Stimulated activated naive CD8-positive, alpha-beta T cell treated with anti-CD3 and anti-CD28 coated beads, Interleukin-15, Interleukin-2, amounts not matched to agents 100 ng/mL and 50 ng/mL, for 24 hours (primary cell): ENCODE data around the gene WWOX.

Experiments used
- H3K27ac Mint-ChIP-seq: one replicate; pipeline ENCODE4 v1.8.0; 2021; ENCODE audit warnings: mild to moderate bottlenecking, mixed read lengths
- H3K27me3 Mint-ChIP-seq: one replicate; pipeline ENCODE4 v1.8.0; 2021; ENCODE audit warnings: mixed read lengths
- H3K36me3 Mint-ChIP-seq: one replicate; pipeline ENCODE4 v1.8.0; 2021; ENCODE audit warnings: low read depth, mixed read lengths
- H3K4me1 Mint-ChIP-seq: one replicate; pipeline ENCODE4 v1.8.0; 2021; ENCODE audit warnings: low read depth, mixed read lengths
- H3K4me3 Mint-ChIP-seq: one replicate; pipeline ENCODE4 v1.8.0; 2021; ENCODE audit warnings: mild to moderate bottlenecking, mixed read lengths
- H3K9me3 Mint-ChIP-seq: one replicate; pipeline ENCODE4 v1.8.0; 2021; ENCODE audit warnings: mixed read lengths

WWOX gene

GRCh38 chr16:78235876-78236275 is 136.4 kb downstream of the WWOX start:
- H3K27me3 Mint-ChIP-seq, result no peaks in the 10 kb centered on the region
- H3K9me3 Mint-ChIP-seq, result no peaks in the 10 kb centered on the region
- peaks cover 6% of the 10 kb centered on the region for H3K36me3 Mint-ChIP-seq
- peaks cover 4% of the 10 kb centered on the region for H3K4me1 Mint-ChIP-seq
- H3K27ac Mint-ChIP-seq, result no peak overlapping the region
- H3K4me3 Mint-ChIP-seq, result no peak overlapping the region

GRCh38 chr16:78237841-78238240 is 138.4 kb downstream of the WWOX start:
- no peaks in the 10 kb centered on the region for H3K9me3 Mint-ChIP-seq
- peaks cover 4% of the 10 kb centered on the region for H3K4me1 Mint-ChIP-seq
- peaks cover 11% of the 10 kb centered on the region for H3K36me3 Mint-ChIP-seq
- H3K4me3 Mint-ChIP-seq, result no peak overlapping the region
- H3K27me3 Mint-ChIP-seq, result no peaks in the 10 kb centered on the region
- H3K27ac Mint-ChIP-seq, result no peak overlapping the region

- Mint-ChIP-seq H3K4me3 (no peak overlapping the region), H3K27ac (no peak overlapping the region), H3K9me3 (no peaks in the 10 kb centered on the region), H3K36me3 (peaks cover 11% of the 10 kb centered on the region), H3K27me3 (no peaks in the 10 kb centered on the region), H3K4me1 (no peaks in the 10 kb centered on the region)
These were observed 141.2 kb downstream of the WWOX start for GRCh38 chr16:78240459-78241222.

- no peaks in the 10 kb centered on the region for H3K9me3 Mint-ChIP-seq
- H3K36me3 Mint-ChIP-seq, result peaks cover 11% of the 10 kb centered on the region
- H3K4me3 Mint-ChIP-seq, result no peak overlapping the region
- H3K27ac Mint-ChIP-seq, result no peak overlapping the region
- H3K27me3 Mint-ChIP-seq, result no peaks in the 10 kb centered on the region
- H3K4me1 Mint-ChIP-seq, result no peaks in the 10 kb centered on the region
These were observed 142.8 kb downstream of the WWOX start for GRCh38 chr16:78242239-78242630.

GRCh38 chr16:78244131-78244895 is 144.9 kb downstream of the WWOX start:
- H3K4me1 Mint-ChIP-seq, result no peaks in the 10 kb centered on the region
- no peak overlapping the region for H3K27ac Mint-ChIP-seq
- H3K36me3 Mint-ChIP-seq, result peaks cover 10% of the 10 kb centered on the region
- H3K9me3 Mint-ChIP-seq, result no peaks in the 10 kb centered on the region
- H3K4me3 Mint-ChIP-seq, result no peak overlapping the region
- H3K27me3 Mint-ChIP-seq, result no peaks in the 10 kb centered on the region

GRCh38 chr16:78246559-78246958 is 147.1 kb downstream of the WWOX start:
- Mint-ChIP-seq H3K9me3 (no peaks in the 10 kb centered on the region), H3K4me1 (no peaks in the 10 kb centered on the region), H3K4me3 (no peak overlapping the region), H3K36me3 (peaks cover 4% of the 10 kb centered on the region), H3K27ac (no peak overlapping the region), H3K27me3 (no peaks in the 10 kb centered on the region)

GRCh38 chr16:78249056-78249455 is 149.6 kb downstream of the WWOX start:
- Mint-ChIP-seq H3K9me3 (no peaks in the 10 kb centered on the region), H3K4me1 (no peaks in the 10 kb centered on the region), H3K27ac (no peak overlapping the region), H3K4me3 (no peak overlapping the region), H3K27me3 (no peaks in the 10 kb centered on the region), H3K36me3 (peaks cover 4% of the 10 kb centered on the region)

- H3K36me3 Mint-ChIP-seq, result peaks cover 4% of the 10 kb centered on the region
These were observed 150.4 kb downstream of the WWOX start for GRCh38 chr16:78249832-78250231.

GRCh38 chr16:78251115-78251514 is 151.7 kb downstream of the WWOX start:
- Mint-ChIP-seq H3K27me3 (no peaks in the 10 kb centered on the region), H3K4me3 (no peak overlapping the region), H3K4me1 (no peaks in the 10 kb centered on the region), H3K9me3 (no peaks in the 10 kb centered on the region), H3K27ac (no peak overlapping the region), H3K36me3 (peaks cover 4% of the 10 kb centered on the region)

More at GRCh38 chr16:78249832-78250231, 150.4 kb downstream of the WWOX start:
- no peak overlapping the region for H3K4me3 Mint-ChIP-seq
- H3K27me3 Mint-ChIP-seq, result no peaks in the 10 kb centered on the region
- H3K9me3 Mint-ChIP-seq, result no peaks in the 10 kb centered on the region
- no peak overlapping the region for H3K27ac Mint-ChIP-seq
- no peaks in the 10 kb centered on the region for H3K4me1 Mint-ChIP-seq

- Mint-ChIP-seq H3K4me3 (no peak overlapping the region), H3K4me1 (no peaks in the 10 kb centered on the region)
These were observed 153.3 kb downstream of the WWOX start for GRCh38 chr16:78252757-78253156.

GRCh38 chr16:78254841-78255240 is 155.4 kb downstream of the WWOX start:
- Mint-ChIP-seq H3K27ac (no peak overlapping the region), H3K27me3 (no peaks in the 10 kb centered on the region), H3K9me3 (no peaks in the 10 kb centered on the region), H3K4me3 (no peak overlapping the region), H3K4me1 (no peaks in the 10 kb centered on the region), H3K36me3 (no peaks in the 10 kb centered on the region)

More at GRCh38 chr16:78252757-78253156, 153.3 kb downstream of the WWOX start:
- Mint-ChIP-seq H3K27ac (no peak overlapping the region), H3K36me3 (peaks cover 4% of the 10 kb centered on the region), H3K9me3 (no peaks in the 10 kb centered on the region), H3K27me3 (no peaks in the 10 kb centered on the region)

GRCh38 chr16:78256686-78257375 is 157.4 kb downstream of the WWOX start:
- Mint-ChIP-seq H3K4me3 (no peak overlapping the region), H3K27me3 (no peaks in the 10 kb centered on the region), H3K27ac (no peak overlapping the region), H3K36me3 (no peaks in the 10 kb centered on the region), H3K4me1 (no peaks in the 10 kb centered on the region), H3K9me3 (no peaks in the 10 kb centered on the region)

GRCh38 chr16:78257376-78257728 is 157.9 kb downstream of the WWOX start:
- Mint-ChIP-seq H3K36me3 (no peaks in the 10 kb centered on the region), H3K27me3 (no peaks in the 10 kb centered on the region), H3K27ac (no peak overlapping the region), H3K9me3 (no peaks in the 10 kb centered on the region), H3K4me1 (no peaks in the 10 kb centered on the region), H3K4me3 (no peak overlapping the region)

- Mint-ChIP-seq H3K4me1 (no peaks in the 10 kb centered on the region), H3K9me3 (peaks cover 3% of the 10 kb centered on the region), H3K36me3 (peaks cover 3% of the 10 kb centered on the region), H3K27me3 (no peaks in the 10 kb centered on the region), H3K4me3 (no peak overlapping the region), H3K27ac (no peak overlapping the region)
These were observed 159.1 kb downstream of the WWOX start for GRCh38 chr16:78258375-78259065.

- Mint-ChIP-seq H3K27me3 (no peaks in the 10 kb centered on the region), H3K36me3 (peaks cover 13% of the 10 kb centered on the region), H3K4me3 (no peak overlapping the region), H3K9me3 (peaks cover 5% of the 10 kb centered on the region), H3K4me1 (no peaks in the 10 kb centered on the region), H3K27ac (no peak overlapping the region)
These were observed 160.4 kb downstream of the WWOX start for GRCh38 chr16:78259873-78260272.
